Endothelial cell of umbilical vein (primary cell): Measurements from ENCODE around the gene HUS1. TPM values are rescaled to one million over a fixed set of nuclear protein-coding genes. Genes with fewer than 3 reads are reported as not detected.

Experiments used
- BruUV-seq: library from RNA; stranded (reverse); fragments of 400-500 nt; replicated peaks from 2 replicates; lab custom pipeline; 2021; lab: Mats Ljungman, UMichigan
- CTCF ChIA-PET: fragments of 300-600, 350-600 bp; sonication (Branson Sonifier 250); formaldehyde crosslinking; loops from one replicate; lab custom pipeline; 2021; ENCODE audit warnings: antibody characterized with exemption, inconsistent platforms; lab: Charles Lee
- POLR2A ChIA-PET: fragments of 300-600, 350-600 bp; sonication (Branson Sonifier 250); formaldehyde crosslinking; loops from one replicate; lab custom pipeline; 2021; ENCODE audit warnings: antibody characterized with exemption, inconsistent platforms; lab: Charles Lee
- DNase-seq: peaks from one replicate; pipeline ENCODE4 v3.0.0-alpha.2; 2011; ENCODE audit warnings: low read depth, low spot score
- FAIRE-seq: peaks from 2 replicates; lab custom pipeline; 2011; peaks lifted over from hg19 to GRCh38; lab: Jason Lieb, UNC
- H2AFZ ChIP-seq: 2 replicates; pipeline ENCODE4 v1.6.0; 2012; ENCODE audit warnings: low read depth, low read length, control low read depth, inconsistent platforms
- H3K27ac ChIP-seq: 2 replicates; pipeline ENCODE4 v1.5.1; 2011; ENCODE audit warnings: low read depth, mild to moderate bottlenecking, control low read depth, low read length, moderate library complexity; ENCODE audit not compliant: insufficient read depth
- H3K27me3 ChIP-seq, 2 experiments: 2 replicates each; pipeline versions ENCODE4 v1.6.0 to v1.6.1; 2011; ENCODE audit warnings: low read length in 2 of 2, mixed read lengths in 1 of 2; ENCODE audit not compliant: control insufficient read depth in 2 of 2, insufficient read depth in 2 of 2
- H3K36me3 ChIP-seq, 2 experiments: 2 replicates in 1 of 2; 3 replicates in 1 of 2; pipeline ENCODE4 v1.5.1; 2011; ENCODE audit warnings: low read length in 2 of 2, mild to moderate bottlenecking in 1 of 2, moderate library complexity in 1 of 2; ENCODE audit not compliant: control insufficient read depth in 2 of 2, insufficient read depth in 2 of 2; ENCODE audit errors: extremely low read depth in 1 of 2
- H3K4me1 ChIP-seq: 3 replicates; pipeline ENCODE4 v1.5.1; 2011; ENCODE audit warnings: mild to moderate bottlenecking, low read length; ENCODE audit not compliant: control insufficient read depth, insufficient read depth; ENCODE audit errors: extremely low read depth
- H3K4me2 ChIP-seq: 2 replicates; pipeline ENCODE4 v1.6.1; 2011; ENCODE audit warnings: low read length, control low read depth, mixed read lengths; ENCODE audit not compliant: insufficient read depth
- H3K4me3 ChIP-seq, 3 experiments: fragments of 200-600 bp in 1 of 3; sonication (generic), shearing (Covaris generic) in 1 of 3; replicated peaks in 1 of 3; 2 replicates each; pipeline ENCODE4 v1.5.1; 2011 to 2016; ENCODE audit warnings: control low read depth in 3 of 3, low read length in 3 of 3, mild to moderate bottlenecking in 2 of 3, inconsistent platforms in 1 of 3, low read depth in 1 of 3, moderate library complexity in 1 of 3; ENCODE audit not compliant: insufficient read depth in 1 of 3
- H3K79me2 ChIP-seq: 2 replicates; pipeline ENCODE4 v1.6.0; 2012; ENCODE audit warnings: low read length, inconsistent platforms; ENCODE audit not compliant: control insufficient read depth, insufficient read depth
- H3K9ac ChIP-seq: replicated peaks from 2 replicates; pipeline ENCODE3; 2011; ENCODE audit warnings: low read length, control low read depth; ENCODE audit not compliant: insufficient read depth; ENCODE audit errors: extremely low read depth
- H3K9me1 ChIP-seq: replicated peaks from 3 replicates; pipeline ENCODE4 v1.6.0; 2011; ENCODE audit warnings: mild to moderate bottlenecking, low read length; ENCODE audit not compliant: control insufficient read depth, insufficient read depth; ENCODE audit errors: extremely low read depth
- H3K9me3 ChIP-seq: replicated peaks from 2 replicates; pipeline ENCODE4 v1.5.1; 2012; ENCODE audit warnings: low read length, inconsistent platforms; ENCODE audit not compliant: control insufficient read depth, insufficient read depth
- H4K20me1 ChIP-seq: replicated peaks from 2 replicates; pipeline ENCODE3; 2011; ENCODE audit warnings: mild to moderate bottlenecking, low read length; ENCODE audit not compliant: control insufficient read depth, insufficient read depth; ENCODE audit errors: extremely low read depth
- EZH2 ChIP-seq: IDR thresholded peaks from 2 replicates; pipeline ENCODE4 v1.6.1; 2012; ENCODE audit warnings: borderline replicate concordance, low read depth, mild to moderate bottlenecking, moderate library complexity, low read length, inconsistent platforms; ENCODE audit not compliant: severe bottlenecking
- FOS ChIP-seq: IDR thresholded peaks from 2 replicates; pipeline ENCODE4 v1.6.1; 2011; ENCODE audit warnings: mild to moderate bottlenecking, low read length, moderate library complexity, borderline replicate concordance; ENCODE audit not compliant: insufficient read depth
- GATA2 ChIP-seq: IDR thresholded peaks from 2 replicates; pipeline ENCODE4 v1.7.0; 2011; ENCODE audit warnings: low read depth, mild to moderate bottlenecking, moderate library complexity, mixed read lengths, low read length; ENCODE audit not compliant: insufficient read length, insufficient read depth
- JUN ChIP-seq: IDR thresholded peaks from 2 replicates; pipeline ENCODE4 v1.6.1; 2011; ENCODE audit warnings: borderline replicate concordance, low read depth; ENCODE audit not compliant: insufficient read length, insufficient read depth
- MYC ChIP-seq: IDR thresholded peaks from one replicate; pipeline ENCODE4 v1.6.1; 2011; ENCODE audit warnings: mild to moderate bottlenecking, low read depth, low read length
- POLR2A ChIP-seq: IDR thresholded peaks from 2 replicates; pipeline ENCODE4 v1.6.1; 2012; ENCODE audit warnings: low read depth, mild to moderate bottlenecking, control low read depth, low read length
- POLR2AphosphoS5 ChIP-seq: IDR thresholded peaks from 2 replicates; pipeline ENCODE4 v1.6.1; 2012; ENCODE audit warnings: low read depth, mild to moderate bottlenecking, control low read depth, low read length, moderate library complexity; ENCODE audit not compliant: insufficient read depth
- dilution Hi-C: fragments of 300-500 bp; cut with MboI; formaldehyde crosslinking; loops from one replicate; pipeline ENCODE4 v1.15.0; 2019; ENCODE audit warnings: low sequenced_read_pairs; ENCODE audit not compliant: extremely low pct_ligation_motif_present
- intact Hi-C: fragments of 100-400 bp; cut with micrococcal nuclease; formaldehyde crosslinking; loops from one replicate; pipeline ENCODE4 v1.10.0; 2022
- polyA plus RNA-seq, 4 experiments: library from polyadenylated mRNA; depleted of rRNA in 3 of 4; stranded (reverse) in 3 of 4; unstranded in 1 of 4; fragments of >200 nt; gene quantifications; 2 replicates each; pipeline versions ENCODE4 v1.2.1 to v1.2.3, GENCODE V29; 2011 to 2012; ENCODE audit warnings: missing spikeins in 1 of 4
- total RNA-seq: library from RNA; stranded (reverse); gene quantifications from 2 replicates; pipeline ENCODE4 v1.2.3, GENCODE V29; 2021
- TF ChIP-seq, protein P1 (sequence below), 2 donors: IDR thresholded peaks; 1 replicate in 1 of 2; 2 replicates in 1 of 2; pipeline ENCODE4 v1.5.1; 2011; ENCODE audit warnings: low read length in 2 of 2, mild to moderate bottlenecking in 2 of 2, moderate library complexity in 2 of 2, control low read depth in 1 of 2, inconsistent platforms in 1 of 2, low read depth in 1 of 2; ENCODE audit not compliant: insufficient read depth in 1 of 2; ENCODE audit errors: extremely low read depth in 1 of 2
- TF ChIP-seq, protein P2 (sequence below): IDR thresholded peaks from 2 replicates; pipeline ENCODE4 v1.6.1; 2011; ENCODE audit not compliant: insufficient read depth, insufficient read length

Gene HUS1
- total and polyA plus RNA-seq, 2 donors (not counting 3 experiments of a cell fraction or from before 2014, with no cell fraction given): 21.4 to 49.7 TPM

DNA sequence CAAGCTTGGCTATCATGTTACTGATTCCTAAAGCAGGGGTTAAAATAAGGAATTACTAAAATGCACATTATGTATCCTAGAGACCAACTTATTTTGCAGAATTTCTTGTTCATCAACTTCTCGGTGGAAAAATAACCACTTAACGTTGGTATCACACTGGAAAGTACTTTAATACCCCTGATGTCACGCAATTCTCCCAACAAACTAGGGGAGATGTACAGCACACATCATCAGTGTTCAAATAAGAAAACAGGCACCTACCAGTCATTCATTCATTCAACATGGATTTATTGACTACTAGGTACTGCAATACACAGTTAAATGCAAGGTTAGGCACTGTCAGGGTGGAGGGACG, 648 bp downstream of the HUS1 start:
- CTCF ChIA-PET: interaction anchor here (1.5 to 1.7 kb wide), 2 partner anchors 34 to 176 kb away, joined by 5 to 6 read pairs; no protein-coding TSS in a partner anchor
- no peaks in the 10 kb centered on the region for H3K9me1 ChIP-seq
- no peaks in the 10 kb centered on the region for H4K20me1 ChIP-seq
- FAIRE-seq (no peak), DNase-seq (peak; percentile 38)
- peaks cover 11% of the 10 kb centered on the region for H3K4me1 ChIP-seq
- dilution Hi-C loops (no loop called here), intact Hi-C loops (loop anchor here (1.0 to 2.0 kb wide), 4 partner anchors 13 to 110 kb away; no protein-coding TSS in a partner anchor)
- H3K36me3 ChIP-seq: peaks cover 17 to 18% of the 10 kb centered on the region in 2 experiments
- peak overlapping the region; percentile 99 for H3K4me2 ChIP-seq
- H3K9me3 ChIP-seq: no peaks in the 10 kb centered on the region
- peak overlapping the region; percentile 45 for H2AFZ ChIP-seq
- H3K9ac ChIP-seq: peak overlapping the region; percentile 85
- no peak for TF ChIP-seq POLR2A
- no peak for TF ChIP-seq JUN
- TF ChIP-seq POLR2AphosphoS5: no peak
- TF ChIP-seq MYC: no peak
- TF ChIP-seq, protein P1, sequence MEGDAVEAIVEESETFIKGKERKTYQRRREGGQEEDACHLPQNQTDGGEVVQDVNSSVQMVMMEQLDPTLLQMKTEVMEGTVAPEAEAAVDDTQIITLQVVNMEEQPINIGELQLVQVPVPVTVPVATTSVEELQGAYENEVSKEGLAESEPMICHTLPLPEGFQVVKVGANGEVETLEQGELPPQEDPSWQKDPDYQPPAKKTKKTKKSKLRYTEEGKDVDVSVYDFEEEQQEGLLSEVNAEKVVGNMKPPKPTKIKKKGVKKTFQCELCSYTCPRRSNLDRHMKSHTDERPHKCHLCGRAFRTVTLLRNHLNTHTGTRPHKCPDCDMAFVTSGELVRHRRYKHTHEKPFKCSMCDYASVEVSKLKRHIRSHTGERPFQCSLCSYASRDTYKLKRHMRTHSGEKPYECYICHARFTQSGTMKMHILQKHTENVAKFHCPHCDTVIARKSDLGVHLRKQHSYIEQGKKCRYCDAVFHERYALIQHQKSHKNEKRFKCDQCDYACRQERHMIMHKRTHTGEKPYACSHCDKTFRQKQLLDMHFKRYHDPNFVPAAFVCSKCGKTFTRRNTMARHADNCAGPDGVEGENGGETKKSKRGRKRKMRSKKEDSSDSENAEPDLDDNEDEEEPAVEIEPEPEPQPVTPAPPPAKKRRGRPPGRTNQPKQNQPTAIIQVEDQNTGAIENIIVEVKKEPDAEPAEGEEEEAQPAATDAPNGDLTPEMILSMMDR (IDR thresholded peaks at IDR 0.05; ENCODE audit: extremely low read depth in 1 of 2, insufficient read depth in 1 of 2, low read depth in 1 of 2, low read length in 2 of 2): no peak
- TF ChIP-seq, protein P2, sequence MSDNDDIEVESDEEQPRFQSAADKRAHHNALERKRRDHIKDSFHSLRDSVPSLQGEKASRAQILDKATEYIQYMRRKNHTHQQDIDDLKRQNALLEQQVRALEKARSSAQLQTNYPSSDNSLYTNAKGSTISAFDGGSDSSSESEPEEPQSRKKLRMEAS: no peak
- no peak for TF ChIP-seq GATA2
- no peak for TF ChIP-seq FOS
- no peak for TF ChIP-seq EZH2
- POLR2A ChIA-PET: no interaction called here
- peak overlapping the region; percentile 46 for H3K27ac ChIP-seq
- peaks cover 0 to 4% of the 10 kb centered on the region in 2 experiments for H3K27me3 ChIP-seq
- H3K4me3 ChIP-seq: peak overlapping the region; percentile 70 to 93 (median 89)
- peaks cover 12% of the 10 kb centered on the region for H3K79me2 ChIP-seq
- no TSS peak for BruUV-seq
